Cardiac fibroblast (primary cell): Measurements from ENCODE around the gene LRMDA.

Experiments
- DNase-seq, 2 donors: peaks; one replicate each; pipeline versions ENCODE4 v3.0.0 to v3.0.0-alpha.2; 2010; ENCODE audit warnings: low read depth in 2 of 2
- H3K4me3 ChIP-seq, 2 donors: replicated peaks in 1 of 2; 1 replicate in 1 of 2; 2 replicates in 1 of 2; pipeline ENCODE4 v1.5.1; 2011; ENCODE audit warnings: low read depth in 2 of 2, low read length in 2 of 2, mild to moderate bottlenecking in 2 of 2, moderate library complexity in 1 of 2
- TF ChIP-seq, protein P1 (sequence below): IDR thresholded peaks from one replicate; pipeline ENCODE4 v1.5.1; 2011; ENCODE audit warnings: low read depth, mild to moderate bottlenecking, low read length, inconsistent platforms

LRMDA gene

DNA sequence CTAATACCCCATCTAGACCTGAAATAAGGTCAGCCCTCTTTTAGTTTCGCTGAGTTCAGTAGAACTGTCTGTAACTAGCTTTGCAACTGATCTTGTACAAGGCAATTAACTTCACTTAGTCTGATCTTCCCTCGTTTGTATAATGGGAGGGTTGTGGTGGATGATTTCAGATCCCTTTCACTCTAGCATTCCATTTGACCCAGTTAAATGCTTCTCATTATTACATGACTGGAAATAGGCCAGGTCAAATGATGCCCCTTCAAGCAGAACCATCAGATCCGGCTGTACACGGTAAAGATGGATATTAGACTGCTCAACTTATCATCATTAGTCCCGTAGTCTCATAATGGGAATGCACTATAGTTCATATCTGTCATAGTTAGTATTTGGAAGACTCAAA is 1009.0 kb downstream of the LRMDA start:
- no peak overlapping the region for H3K4me3 ChIP-seq
- DNase-seq = no peak
- TF ChIP-seq, protein P1, sequence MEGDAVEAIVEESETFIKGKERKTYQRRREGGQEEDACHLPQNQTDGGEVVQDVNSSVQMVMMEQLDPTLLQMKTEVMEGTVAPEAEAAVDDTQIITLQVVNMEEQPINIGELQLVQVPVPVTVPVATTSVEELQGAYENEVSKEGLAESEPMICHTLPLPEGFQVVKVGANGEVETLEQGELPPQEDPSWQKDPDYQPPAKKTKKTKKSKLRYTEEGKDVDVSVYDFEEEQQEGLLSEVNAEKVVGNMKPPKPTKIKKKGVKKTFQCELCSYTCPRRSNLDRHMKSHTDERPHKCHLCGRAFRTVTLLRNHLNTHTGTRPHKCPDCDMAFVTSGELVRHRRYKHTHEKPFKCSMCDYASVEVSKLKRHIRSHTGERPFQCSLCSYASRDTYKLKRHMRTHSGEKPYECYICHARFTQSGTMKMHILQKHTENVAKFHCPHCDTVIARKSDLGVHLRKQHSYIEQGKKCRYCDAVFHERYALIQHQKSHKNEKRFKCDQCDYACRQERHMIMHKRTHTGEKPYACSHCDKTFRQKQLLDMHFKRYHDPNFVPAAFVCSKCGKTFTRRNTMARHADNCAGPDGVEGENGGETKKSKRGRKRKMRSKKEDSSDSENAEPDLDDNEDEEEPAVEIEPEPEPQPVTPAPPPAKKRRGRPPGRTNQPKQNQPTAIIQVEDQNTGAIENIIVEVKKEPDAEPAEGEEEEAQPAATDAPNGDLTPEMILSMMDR = no peak

DNA sequence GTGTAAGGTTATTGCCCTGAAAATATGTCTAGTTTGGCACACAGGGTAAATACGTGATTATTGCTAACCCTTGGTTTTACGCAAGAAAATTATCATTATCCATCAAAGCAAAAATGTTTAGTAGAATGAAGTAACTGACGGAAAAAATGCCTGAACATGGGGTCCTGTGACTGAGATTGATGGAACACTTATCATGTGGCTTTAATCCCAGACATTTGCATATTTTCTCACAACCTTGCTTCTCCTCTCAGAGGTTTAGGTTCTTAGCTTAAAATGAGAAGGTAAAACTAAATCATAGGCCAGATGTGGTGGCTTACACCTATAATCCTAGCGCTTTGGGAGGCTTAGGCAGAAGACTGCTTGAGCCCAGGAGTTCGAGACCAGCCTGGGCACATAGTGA is 1010.7 kb downstream of the LRMDA start:
- no peak for DNase-seq
- no peak overlapping the region for H3K4me3 ChIP-seq
- TF ChIP-seq, protein P1 = no peak

DNA sequence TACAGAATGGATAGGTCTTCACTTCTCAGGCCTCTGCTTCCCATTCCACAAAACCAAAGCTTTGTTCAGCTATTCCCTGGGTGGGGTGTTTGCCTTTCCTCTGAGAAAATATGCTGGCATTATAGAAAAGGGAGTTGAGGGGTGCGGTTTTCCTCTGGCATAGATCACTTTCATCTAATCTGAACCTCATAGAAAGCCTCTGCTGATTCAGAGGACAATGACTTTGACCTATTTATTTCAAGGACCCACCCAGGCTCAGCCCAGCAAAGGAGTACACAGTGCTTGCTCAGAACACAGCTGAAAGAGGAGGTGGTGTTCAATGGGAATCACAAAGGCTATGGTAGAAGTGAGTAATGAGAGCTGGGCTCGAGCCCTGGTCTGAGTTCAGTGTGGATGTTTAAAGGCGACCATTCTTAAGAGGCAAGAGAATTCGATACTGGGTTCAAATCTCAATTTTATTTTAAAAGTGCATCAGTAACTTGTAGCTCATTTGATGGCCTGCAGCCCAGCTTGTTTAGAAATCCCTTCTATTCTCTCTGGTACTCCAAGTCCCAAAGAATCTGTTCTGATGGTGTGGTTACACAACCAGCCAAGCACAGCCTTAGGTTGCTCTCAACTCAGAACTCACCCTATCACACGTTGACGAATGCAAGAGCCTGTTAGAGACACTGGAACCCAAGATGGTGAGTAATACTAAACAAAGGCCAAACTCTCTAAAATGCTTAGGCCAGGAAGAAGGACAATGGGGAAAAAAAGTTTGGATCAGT is 1012.8 kb downstream of the LRMDA start:
- DNase-seq = peak; percentile 64 to 72
- no peak overlapping the region for H3K4me3 ChIP-seq
- TF ChIP-seq, protein P1 = no peak

DNA sequence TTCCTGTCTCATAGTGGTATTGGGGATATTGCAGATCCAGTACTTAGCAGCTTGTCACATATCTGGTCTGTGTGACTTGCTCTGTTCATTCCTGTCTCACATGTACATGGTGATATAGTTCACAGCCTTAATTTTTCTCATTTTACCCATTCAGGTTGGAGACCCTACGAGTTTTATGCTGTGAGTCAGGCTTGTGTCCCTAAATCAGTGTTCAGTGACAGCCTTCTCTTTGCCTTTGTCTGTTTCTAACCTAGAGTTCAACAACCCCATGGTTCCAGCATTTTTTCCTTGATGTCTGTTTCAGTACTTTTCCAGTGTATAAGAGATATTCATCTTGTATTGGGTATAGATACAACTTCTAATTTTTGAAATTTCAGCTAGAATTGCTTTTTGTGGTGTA is 1016.2 kb downstream of the LRMDA start:
- no peak overlapping the region for H3K4me3 ChIP-seq
- TF ChIP-seq, protein P1 = no peak
- no peak for DNase-seq

DNA sequence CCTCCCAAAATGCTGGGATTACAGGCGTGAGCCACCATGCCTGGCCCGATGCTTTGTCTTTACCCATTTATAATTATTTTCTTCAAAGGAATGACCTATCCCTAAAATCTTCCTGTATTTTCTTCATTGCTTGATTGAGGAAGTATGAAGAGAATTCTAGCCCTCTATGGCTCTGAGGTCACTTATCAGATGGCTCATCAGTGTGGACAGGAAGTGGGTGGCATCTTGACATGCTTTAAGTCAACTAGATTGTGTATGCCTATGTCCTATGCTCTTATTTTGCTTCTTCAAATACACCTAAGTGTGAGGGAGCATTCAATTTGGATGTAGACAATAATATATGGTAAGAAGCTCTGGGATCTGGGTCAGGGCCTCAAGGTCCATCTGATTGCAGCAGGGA is 1020.5 kb downstream of the LRMDA start:
- TF ChIP-seq, protein P1 = no peak
- DNase-seq = no peak
- no peak overlapping the region for H3K4me3 ChIP-seq

DNA sequence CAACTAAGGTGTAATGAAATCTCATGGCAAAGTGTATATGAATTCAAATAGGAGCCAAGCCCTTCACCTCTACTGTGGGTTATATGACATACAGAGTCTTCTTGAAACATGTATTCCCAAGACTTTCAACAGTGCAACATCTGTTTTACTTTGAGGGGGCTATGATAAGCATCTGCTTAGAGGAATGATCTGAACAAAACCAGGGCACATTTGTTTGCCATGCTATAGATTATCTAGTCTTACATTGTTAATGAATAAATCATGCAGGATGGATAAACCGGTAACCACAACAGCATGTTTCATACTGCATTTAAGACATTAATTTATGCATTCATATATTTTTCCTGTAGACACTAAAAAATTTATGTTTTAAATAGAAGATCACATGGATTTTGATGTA is 1021.9 kb downstream of the LRMDA start:
- no peak overlapping the region for H3K4me3 ChIP-seq
- no peak for DNase-seq
- TF ChIP-seq, protein P1 = no peak

DNA sequence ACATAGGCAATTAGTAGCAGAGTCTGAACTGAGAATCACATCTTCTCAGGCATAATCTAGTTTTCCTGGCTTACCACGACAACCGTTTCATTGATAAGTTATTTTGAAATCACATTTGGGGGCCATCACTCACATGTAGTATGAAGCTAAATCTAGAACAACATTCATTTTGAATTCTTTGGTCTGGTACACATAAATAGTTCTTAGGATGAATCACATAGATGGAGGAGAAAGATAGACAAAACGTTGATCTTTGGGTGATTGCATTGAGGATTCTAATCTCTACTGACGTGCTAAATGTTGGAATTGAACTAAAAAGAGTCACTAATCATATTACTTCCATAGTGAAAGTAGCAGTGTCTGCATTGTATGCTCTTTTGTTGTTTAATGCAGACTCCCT is 1022.6 kb downstream of the LRMDA start:
- no peak overlapping the region for H3K4me3 ChIP-seq
- TF ChIP-seq, protein P1 = no peak
- DNase-seq = no peak
